ENCODE results near the gene CSMD2.

DNA sequence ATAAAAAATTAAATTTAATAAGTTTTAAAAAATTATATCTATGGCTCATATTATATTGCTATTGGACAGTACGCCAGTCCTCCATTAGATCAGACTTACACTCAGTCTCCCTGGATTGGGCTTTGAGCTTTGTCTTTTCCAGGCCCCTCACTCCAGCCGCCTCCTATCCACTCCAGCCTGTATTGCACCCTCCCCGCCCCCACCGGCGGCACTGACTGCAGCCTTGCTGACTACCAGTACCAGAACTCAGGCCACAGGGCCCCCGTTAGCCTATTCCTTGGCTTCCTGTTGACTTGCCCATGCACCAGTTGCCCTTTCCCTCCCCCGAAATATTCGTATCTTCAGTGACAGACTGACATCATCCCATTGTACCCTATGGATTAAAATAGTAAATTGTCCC, 127.9 kb downstream of the CSMD2 start:
- TF ChIP-seq, protein P1, sequence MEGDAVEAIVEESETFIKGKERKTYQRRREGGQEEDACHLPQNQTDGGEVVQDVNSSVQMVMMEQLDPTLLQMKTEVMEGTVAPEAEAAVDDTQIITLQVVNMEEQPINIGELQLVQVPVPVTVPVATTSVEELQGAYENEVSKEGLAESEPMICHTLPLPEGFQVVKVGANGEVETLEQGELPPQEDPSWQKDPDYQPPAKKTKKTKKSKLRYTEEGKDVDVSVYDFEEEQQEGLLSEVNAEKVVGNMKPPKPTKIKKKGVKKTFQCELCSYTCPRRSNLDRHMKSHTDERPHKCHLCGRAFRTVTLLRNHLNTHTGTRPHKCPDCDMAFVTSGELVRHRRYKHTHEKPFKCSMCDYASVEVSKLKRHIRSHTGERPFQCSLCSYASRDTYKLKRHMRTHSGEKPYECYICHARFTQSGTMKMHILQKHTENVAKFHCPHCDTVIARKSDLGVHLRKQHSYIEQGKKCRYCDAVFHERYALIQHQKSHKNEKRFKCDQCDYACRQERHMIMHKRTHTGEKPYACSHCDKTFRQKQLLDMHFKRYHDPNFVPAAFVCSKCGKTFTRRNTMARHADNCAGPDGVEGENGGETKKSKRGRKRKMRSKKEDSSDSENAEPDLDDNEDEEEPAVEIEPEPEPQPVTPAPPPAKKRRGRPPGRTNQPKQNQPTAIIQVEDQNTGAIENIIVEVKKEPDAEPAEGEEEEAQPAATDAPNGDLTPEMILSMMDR (IDR thresholded peaks at IDR 0.05) = no peak
- TF ChIP-seq CREM (CRISPR knock-in tag; IDR thresholded peaks at IDR 0.05) = no peak
- TF ChIP-seq USF2 (CRISPR knock-in tag; IDR thresholded peaks at IDR 0.05) = no peak
- TF ChIP-seq CREB1 (CRISPR knock-in tag; IDR thresholded peaks at IDR 0.05) = no peak
- TF ChIP-seq, protein P2, sequence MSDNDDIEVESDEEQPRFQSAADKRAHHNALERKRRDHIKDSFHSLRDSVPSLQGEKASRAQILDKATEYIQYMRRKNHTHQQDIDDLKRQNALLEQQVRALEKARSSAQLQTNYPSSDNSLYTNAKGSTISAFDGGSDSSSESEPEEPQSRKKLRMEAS (CRISPR knock-in tag; IDR thresholded peaks at IDR 0.05) = no peak
- no peak for TF ChIP-seq ZNF317 (CRISPR knock-in tag; IDR thresholded peaks at IDR 0.05; ENCODE audit: borderline replicate concordance, low read depth)
- no peak for TF ChIP-seq ZBTB43 (CRISPR knock-in tag; IDR thresholded peaks at IDR 0.05)
- TF ChIP-seq, protein P3, sequence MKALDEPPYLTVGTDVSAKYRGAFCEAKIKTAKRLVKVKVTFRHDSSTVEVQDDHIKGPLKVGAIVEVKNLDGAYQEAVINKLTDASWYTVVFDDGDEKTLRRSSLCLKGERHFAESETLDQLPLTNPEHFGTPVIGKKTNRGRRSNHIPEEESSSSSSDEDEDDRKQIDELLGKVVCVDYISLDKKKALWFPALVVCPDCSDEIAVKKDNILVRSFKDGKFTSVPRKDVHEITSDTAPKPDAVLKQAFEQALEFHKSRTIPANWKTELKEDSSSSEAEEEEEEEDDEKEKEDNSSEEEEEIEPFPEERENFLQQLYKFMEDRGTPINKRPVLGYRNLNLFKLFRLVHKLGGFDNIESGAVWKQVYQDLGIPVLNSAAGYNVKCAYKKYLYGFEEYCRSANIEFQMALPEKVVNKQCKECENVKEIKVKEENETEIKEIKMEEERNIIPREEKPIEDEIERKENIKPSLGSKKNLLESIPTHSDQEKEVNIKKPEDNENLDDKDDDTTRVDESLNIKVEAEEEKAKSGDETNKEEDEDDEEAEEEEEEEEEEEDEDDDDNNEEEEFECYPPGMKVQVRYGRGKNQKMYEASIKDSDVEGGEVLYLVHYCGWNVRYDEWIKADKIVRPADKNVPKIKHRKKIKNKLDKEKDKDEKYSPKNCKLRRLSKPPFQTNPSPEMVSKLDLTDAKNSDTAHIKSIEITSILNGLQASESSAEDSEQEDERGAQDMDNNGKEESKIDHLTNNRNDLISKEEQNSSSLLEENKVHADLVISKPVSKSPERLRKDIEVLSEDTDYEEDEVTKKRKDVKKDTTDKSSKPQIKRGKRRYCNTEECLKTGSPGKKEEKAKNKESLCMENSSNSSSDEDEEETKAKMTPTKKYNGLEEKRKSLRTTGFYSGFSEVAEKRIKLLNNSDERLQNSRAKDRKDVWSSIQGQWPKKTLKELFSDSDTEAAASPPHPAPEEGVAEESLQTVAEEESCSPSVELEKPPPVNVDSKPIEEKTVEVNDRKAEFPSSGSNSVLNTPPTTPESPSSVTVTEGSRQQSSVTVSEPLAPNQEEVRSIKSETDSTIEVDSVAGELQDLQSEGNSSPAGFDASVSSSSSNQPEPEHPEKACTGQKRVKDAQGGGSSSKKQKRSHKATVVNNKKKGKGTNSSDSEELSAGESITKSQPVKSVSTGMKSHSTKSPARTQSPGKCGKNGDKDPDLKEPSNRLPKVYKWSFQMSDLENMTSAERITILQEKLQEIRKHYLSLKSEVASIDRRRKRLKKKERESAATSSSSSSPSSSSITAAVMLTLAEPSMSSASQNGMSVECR (CRISPR knock-in tag; IDR thresholded peaks at IDR 0.05; ENCODE audit: borderline replicate concordance) = no peak
- no peak for TF ChIP-seq ESRRA (CRISPR knock-in tag; IDR thresholded peaks at IDR 0.05; ENCODE audit: borderline replicate concordance)
- TF ChIP-seq CBFB (CRISPR knock-in tag; IDR thresholded peaks at IDR 0.05; ENCODE audit: low read depth) = no peak

All from WTC11 (cell line).